Cerebellar cortex (tissue), 1 donor: Measurements from ENCODE around the gene KRTAP5-1.

Source experiments
- DNase-seq: peaks from one replicate; pipeline ENCODE4 v3.0.0-alpha.2; 2015; ENCODE audit warnings: low spot score

KRTAP5-1 gene

DNA sequence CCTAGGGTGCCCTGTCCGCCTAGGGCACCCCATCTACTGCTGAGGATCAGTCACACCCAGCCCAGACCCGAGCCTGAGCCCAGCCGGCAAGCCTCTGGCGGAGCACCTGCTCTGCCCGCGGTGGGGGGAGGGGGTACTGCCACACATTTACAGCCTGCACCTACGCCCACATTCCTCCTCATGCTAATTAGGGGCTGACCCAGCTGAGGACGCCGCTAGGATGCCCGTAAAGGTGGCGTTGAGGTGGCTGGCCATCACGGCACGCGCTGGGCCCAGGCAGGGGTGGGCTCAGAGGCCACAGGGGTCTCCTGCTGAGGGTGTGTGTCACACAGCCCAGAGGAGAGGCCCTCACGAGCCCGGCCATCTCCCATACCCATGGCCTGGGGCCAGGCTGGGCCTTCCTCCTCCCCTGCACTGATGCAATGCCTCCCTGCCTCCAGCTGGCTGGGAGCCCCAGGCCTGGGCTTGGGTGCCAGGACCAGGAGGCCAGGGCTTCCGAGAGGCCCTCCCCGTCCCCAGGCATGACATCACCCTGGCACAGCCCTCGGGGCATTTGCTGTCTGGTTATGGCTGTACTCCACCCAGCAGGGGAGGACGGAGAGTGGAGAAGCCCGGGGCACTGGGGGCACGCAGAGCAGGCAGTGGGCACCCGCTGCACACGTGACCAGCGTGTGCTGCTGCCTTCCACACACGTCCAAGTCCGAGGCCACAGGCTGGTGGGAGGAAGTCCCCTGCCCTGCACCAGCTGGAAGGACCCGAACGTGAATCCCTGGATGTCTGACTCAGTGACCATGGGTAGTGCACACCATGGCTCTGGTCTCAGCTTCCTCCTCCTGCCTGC lies 25.8 kb downstream of the KRTAP5-1 start:
- peak; percentile 93 for DNase-seq

DNA sequence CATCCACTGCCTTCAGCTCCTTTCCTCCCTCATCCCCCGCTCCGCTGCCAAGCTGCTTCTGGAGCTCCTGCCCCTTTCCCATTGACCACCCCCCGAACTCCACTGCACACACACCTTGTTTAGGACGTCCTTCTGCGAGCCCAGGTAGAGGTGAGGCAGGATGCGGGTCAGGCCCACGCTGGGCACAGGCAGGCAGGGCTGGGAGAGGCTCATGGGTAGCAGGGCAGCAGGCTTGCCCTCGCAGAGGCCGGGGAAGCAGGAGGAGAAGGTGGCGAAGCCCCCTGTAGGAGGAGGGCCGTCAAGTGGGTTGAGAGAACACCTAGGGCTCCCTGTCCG lies 26.3 kb downstream of the KRTAP5-1 start:
- DNase-seq, result no peak

GRCh38 chr11:1557904-1558774 lies 26.9 kb downstream of the KRTAP5-1 start:
- peak; percentile 51 for DNase-seq

GRCh38 chr11:1557051-1557884 lies 27.8 kb downstream of the KRTAP5-1 start:
- DNase-seq, result no peak

GRCh38 chr11:1556278-1556902 lies 28.7 kb downstream of the KRTAP5-1 start:
- no peak for DNase-seq

- no peak for DNase-seq
Measured at GRCh38 chr11:1555713-1556153, 29.4 kb downstream of the KRTAP5-1 start.

DNA sequence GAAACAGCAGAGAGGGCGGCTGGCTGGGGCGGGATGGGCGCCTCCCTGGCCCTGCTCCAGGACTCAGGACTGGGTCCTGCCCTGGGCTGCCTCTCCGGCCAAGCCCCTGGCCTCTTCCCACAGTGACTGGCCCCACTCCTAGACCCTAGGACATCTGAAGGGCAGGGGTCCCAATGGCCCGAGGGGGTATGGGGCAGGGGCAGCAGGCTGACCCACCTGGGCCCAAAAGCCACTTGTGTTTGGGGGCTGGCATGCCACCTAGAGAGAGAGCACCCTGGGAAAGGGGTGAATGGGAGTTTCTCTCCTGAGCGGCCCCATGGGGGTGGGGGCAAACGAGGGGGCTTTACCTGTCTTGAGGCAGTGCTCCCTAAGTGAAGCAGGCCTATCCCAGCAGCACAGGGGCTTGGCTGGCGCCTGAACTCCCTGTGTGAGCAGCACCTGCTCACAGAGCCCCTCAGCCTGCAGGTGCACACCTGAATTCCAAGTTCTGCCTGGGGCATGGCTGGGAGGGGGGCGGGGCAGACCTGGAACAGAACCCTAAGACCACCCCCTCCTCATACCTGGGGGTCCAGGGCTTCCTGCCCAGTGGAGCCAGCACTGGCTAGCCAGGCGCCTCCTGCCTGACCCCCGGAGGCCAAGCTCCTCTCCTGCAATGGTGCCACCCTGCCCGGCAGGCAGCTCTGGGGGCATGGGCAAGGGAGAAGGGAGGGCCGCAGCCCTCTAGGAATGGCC lies 29.9 kb downstream of the KRTAP5-1 start:
- DNase-seq, result no peak

- no peak for DNase-seq
Measured at GRCh38 chr11:1553808-1554594, 31.1 kb downstream of the KRTAP5-1 start.

- DNase-seq, result no peak
Measured at GRCh38 chr11:1549338-1550330, 35.4 kb downstream of the KRTAP5-1 start.

GRCh38 chr11:1548221-1549070 lies 36.6 kb downstream of the KRTAP5-1 start:
- DNase-seq, result peak; percentile 75

- DNase-seq, result no peak
Measured at GRCh38 chr11:1547467-1548098, 37.5 kb downstream of the KRTAP5-1 start.

- peak; percentile 43 for DNase-seq
Measured at GRCh38 chr11:1546536-1547466, 38.3 kb downstream of the KRTAP5-1 start.

GRCh38 chr11:1546077-1546535 lies 39.0 kb downstream of the KRTAP5-1 start:
- DNase-seq, result no peak

DNA sequence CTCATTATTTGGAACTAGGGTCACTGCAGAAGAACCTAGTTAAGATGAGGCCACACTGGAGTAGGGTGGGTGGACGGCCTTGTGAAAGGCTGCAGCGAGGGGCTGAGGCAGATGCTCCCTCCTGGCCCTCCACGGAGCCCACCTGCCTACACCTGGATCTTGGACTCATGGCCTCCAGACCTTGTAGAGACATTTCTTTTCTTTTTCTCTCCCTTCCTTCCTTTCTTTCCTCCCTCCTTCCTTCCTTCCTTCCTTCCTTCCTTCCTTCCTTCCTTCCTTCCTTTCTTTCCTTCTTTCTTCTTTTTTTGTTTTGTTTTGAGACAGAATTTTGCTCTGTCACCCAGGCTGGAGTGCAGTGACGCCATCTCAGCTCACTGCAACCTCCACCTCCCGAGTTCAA lies 39.7 kb downstream of the KRTAP5-1 start:
- DNase-seq, result no peak

DNA sequence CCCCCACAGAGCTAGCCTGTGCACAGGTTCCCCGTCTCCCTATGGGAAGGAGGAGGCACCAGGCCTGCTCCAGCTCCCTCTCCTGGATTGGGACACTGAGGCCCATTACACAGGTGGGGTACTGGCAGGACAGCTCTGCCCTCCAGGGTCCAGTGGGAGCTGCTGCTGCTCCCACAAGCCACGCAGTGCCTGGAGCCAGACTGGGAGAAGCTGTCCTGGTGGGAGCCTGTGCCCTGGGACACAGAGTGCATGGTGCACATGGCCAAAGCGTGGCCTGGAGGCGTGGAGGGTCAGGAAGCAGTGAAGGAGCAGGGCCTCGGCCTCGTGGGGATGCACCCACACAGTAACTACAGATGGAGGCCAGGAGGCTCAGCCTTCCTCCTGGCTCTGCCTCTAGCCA lies 40.5 kb downstream of the KRTAP5-1 start:
- no peak for DNase-seq

DNA sequence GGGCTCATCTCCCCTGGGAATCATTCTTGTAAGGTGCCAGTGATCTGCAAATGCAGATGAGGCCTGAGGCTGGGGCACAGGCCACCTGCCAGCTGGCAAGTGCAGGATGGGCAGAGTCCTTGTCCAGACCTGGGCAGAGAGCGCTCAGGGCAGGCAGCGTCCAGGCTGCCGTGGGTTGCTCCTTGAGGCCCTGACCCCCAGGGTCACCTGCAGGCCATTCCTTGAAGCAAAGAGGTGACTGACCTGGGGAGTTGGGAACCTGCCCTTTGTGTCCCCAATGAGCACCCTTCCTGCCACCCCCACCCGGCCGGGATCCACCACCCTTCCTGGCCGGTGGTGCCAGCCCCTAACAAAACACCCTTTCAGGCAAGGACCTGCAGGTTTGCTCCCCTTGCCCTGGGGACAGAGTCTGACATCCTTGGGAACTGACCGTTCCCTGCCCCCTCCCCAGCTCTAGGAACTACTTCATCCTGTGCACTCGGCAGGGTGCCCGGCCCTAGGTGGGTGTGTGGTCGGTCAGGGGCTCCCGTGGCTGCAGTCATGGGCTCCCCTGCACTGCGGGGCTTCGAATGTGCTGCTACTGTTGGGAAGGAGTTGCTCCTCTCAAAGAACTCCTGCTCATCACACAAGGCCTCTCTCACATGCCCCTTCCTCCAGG lies 41.3 kb downstream of the KRTAP5-1 start:
- DNase-seq, result no peak
